Ramos (cell line): ENCODE data around the gene KLK11.

ENCODE experiments used
- in situ Hi-C: fragments of 300-500 bp; cut with MboI; formaldehyde crosslinking; loops from one replicate; pipeline ENCODE4 v1.14.3; 2022; ENCODE audit warnings: low sequenced_read_pairs; ENCODE audit not compliant: unreplicated experiment

The KLK11 gene

GRCh38 chr19:51030631-51031030, 4.2 kb upstream of the KLK11 start:
- in situ Hi-C loops, result no loop called here

GRCh38 chr19:51029718-51030117, 3.3 kb upstream of the KLK11 start:
- in situ Hi-C loops, result no loop called here

GRCh38 chr19:51027873-51028272, 1.5 kb upstream of the KLK11 start:
- in situ Hi-C loops, result no loop called here

- in situ Hi-C loops, result no loop called here
These were observed 850 bp upstream of the KLK11 start for GRCh38 chr19:51027126-51027806.

- in situ Hi-C loops, result no loop called here
These were observed 435 bp downstream of the KLK11 start for GRCh38 chr19:51025809-51026553.

GRCh38 chr19:51025401-51025800, 1.0 kb downstream of the KLK11 start:
- in situ Hi-C loops, result no loop called here

GRCh38 chr19:51024924-51025323, 1.5 kb downstream of the KLK11 start:
- in situ Hi-C loops, result no loop called here

- in situ Hi-C loops, result no loop called here
These were observed 2.5 kb downstream of the KLK11 start for GRCh38 chr19:51023946-51024345.

GRCh38 chr19:51022526-51022925, 3.9 kb downstream of the KLK11 start:
- in situ Hi-C loops, result no loop called here

- in situ Hi-C loops, result no loop called here
These were observed 5.3 kb downstream of the KLK11 start for GRCh38 chr19:51020988-51021651.

- in situ Hi-C loops, result no loop called here
These were observed 6.9 kb downstream of the KLK11 start, which contains the start of gene KLK10 for GRCh38 chr19:51019544-51019925. KLK10 (minus strand) TSS chr19:51019709; CDS start chr19:51019130, 579 bp downstream.

- in situ Hi-C loops, result no loop called here
These were observed 7.5 kb downstream of the KLK11 start for GRCh38 chr19:51018745-51019543.

GRCh38 chr19:51016798-51017683, 9.4 kb downstream of the KLK11 start:
- in situ Hi-C loops, result no loop called here

GRCh38 chr19:51015691-51016267, 10.6 kb downstream of the KLK11 start:
- in situ Hi-C loops, result no loop called here

- in situ Hi-C loops, result no loop called here
These were observed 12.2 kb downstream of the KLK11 start for GRCh38 chr19:51014242-51014641.

- in situ Hi-C loops, result no loop called here
These were observed 13.7 kb downstream of the KLK11 start for GRCh38 chr19:51012661-51013190.

- in situ Hi-C loops, result no loop called here
These were observed 16.2 kb downstream of the KLK11 start for GRCh38 chr19:51010066-51010795.
